ENCODE measurements around the gene PTPN6. TPM values are rescaled to one million over a fixed set of nuclear protein-coding genes. Genes with fewer than 3 reads are reported as not detected.

Gene PTPN6
- total RNA-seq, 4 donors from 2014 or later: 18.5 to 59.1 (median 39.4) TPM

DNA sequence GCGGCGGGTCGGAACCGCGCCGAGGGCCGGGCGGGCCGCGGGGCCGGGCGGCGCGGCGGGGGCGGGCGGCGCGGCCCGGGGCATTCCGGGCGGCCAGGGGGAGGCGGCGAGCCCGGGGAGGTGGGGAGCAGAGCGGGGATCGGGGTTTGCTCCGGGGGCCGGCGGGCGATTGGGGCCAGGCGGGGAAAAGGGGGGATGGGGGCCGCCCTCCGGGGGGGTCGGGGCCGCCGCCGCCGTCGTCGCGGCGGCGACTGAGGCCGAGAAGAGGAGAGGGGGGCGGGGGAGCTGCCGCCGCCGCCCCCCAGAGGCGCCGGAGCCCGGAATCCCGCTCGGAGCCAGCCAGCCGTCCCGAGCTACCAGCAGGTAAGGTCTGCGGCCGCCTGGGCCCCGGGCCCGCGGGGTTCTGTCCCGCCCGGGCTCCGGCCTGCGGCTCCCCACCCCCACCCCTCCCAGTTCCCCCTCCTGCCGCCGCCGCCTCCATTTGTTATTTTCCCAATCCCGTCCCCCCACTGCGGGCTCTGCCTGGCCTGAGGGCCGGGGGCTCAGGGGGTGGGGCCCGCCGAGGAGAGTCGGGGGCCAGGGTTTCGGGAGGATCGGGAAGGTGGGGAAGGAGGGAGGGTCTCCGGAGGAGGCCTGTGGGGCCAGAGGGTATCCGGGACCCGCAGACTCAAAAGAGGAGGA is 23.0 kb upstream of the PTPN6 start:
- WGBS: 0% methylated on average over 16 of the region's 79 CpGs
- peaks cover 66% of the 10 kb centered on the region for H3K4me1 ChIP-seq
- H3K27ac ChIP-seq: peak overlapping the region; percentile 99
- no peaks in the 10 kb centered on the region for H3K27me3 ChIP-seq
- peak overlapping the region; percentile 91 for H3K4me3 ChIP-seq
- TF ChIP-seq POLR2A (IDR thresholded peaks at IDR 0.05) (no peak), POLR2AphosphoS5 (IDR thresholded peaks at IDR 0.05) (no peak)
- TF ChIP-seq, protein P1, sequence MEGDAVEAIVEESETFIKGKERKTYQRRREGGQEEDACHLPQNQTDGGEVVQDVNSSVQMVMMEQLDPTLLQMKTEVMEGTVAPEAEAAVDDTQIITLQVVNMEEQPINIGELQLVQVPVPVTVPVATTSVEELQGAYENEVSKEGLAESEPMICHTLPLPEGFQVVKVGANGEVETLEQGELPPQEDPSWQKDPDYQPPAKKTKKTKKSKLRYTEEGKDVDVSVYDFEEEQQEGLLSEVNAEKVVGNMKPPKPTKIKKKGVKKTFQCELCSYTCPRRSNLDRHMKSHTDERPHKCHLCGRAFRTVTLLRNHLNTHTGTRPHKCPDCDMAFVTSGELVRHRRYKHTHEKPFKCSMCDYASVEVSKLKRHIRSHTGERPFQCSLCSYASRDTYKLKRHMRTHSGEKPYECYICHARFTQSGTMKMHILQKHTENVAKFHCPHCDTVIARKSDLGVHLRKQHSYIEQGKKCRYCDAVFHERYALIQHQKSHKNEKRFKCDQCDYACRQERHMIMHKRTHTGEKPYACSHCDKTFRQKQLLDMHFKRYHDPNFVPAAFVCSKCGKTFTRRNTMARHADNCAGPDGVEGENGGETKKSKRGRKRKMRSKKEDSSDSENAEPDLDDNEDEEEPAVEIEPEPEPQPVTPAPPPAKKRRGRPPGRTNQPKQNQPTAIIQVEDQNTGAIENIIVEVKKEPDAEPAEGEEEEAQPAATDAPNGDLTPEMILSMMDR (IDR thresholded peaks at IDR 0.05): no peak
- no peaks in the 10 kb centered on the region for H3K36me3 ChIP-seq
- no peaks in the 10 kb centered on the region for H3K9me3 ChIP-seq
- DNase-seq (ENCODE audit: low spot score in 2 of 2): no peak

DNA sequence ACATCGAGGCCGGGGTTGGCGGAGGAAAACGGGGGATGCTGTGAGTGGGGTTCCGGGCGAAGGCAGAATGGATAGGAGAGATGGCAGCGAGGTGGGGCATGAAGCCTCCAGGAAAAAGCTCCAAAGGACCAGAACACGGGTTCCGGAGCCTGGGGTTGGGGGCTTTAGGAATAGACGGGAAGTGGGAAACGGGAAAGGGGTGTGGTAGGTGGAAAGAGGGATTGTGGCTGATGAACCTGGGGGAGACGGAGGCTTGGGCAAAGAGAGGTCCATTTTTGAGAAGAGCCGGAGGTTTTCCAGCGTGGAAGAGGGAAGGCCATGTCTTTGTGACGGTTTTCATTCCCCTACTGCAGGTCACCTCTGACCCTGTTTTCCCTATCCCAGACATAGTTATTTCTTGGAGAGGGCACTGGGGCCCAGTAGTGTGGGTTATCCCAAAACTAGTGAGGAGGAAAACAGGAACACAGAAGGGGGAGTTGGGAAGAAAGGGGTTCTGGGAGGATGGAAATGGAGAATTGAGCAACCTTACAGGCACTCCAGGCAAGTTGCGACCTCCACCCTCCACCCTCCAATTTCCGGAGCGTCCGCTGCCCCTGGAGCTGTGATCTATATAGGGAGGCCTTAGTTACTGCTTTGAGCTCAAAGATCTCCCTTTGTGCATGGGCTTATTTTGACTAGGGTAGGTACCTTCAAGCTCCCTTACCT is 22.3 kb upstream of the PTPN6 start:
- no peaks in the 10 kb centered on the region for H3K27me3 ChIP-seq
- H3K36me3 ChIP-seq: peaks cover 4% of the 10 kb centered on the region
- peak overlapping the region; percentile 99 for H3K27ac ChIP-seq
- DNase-seq (ENCODE audit: low spot score in 2 of 2): peak in 1 of 2 donors; percentile 75
- peaks cover 73% of the 10 kb centered on the region for H3K4me1 ChIP-seq
- WGBS: 7% methylated on average over 19 of the region's 19 CpGs
- no peaks in the 10 kb centered on the region for H3K9me3 ChIP-seq
- H3K4me3 ChIP-seq: peak overlapping the region; percentile 91
- no peak for TF ChIP-seq POLR2A (IDR thresholded peaks at IDR 0.05)
- no peak for TF ChIP-seq POLR2AphosphoS5 (IDR thresholded peaks at IDR 0.05)
- TF ChIP-seq EP300 (IDR thresholded peaks at IDR 0.05): no peak
- TF ChIP-seq, protein P1 (IDR thresholded peaks at IDR 0.05): no peak

DNA sequence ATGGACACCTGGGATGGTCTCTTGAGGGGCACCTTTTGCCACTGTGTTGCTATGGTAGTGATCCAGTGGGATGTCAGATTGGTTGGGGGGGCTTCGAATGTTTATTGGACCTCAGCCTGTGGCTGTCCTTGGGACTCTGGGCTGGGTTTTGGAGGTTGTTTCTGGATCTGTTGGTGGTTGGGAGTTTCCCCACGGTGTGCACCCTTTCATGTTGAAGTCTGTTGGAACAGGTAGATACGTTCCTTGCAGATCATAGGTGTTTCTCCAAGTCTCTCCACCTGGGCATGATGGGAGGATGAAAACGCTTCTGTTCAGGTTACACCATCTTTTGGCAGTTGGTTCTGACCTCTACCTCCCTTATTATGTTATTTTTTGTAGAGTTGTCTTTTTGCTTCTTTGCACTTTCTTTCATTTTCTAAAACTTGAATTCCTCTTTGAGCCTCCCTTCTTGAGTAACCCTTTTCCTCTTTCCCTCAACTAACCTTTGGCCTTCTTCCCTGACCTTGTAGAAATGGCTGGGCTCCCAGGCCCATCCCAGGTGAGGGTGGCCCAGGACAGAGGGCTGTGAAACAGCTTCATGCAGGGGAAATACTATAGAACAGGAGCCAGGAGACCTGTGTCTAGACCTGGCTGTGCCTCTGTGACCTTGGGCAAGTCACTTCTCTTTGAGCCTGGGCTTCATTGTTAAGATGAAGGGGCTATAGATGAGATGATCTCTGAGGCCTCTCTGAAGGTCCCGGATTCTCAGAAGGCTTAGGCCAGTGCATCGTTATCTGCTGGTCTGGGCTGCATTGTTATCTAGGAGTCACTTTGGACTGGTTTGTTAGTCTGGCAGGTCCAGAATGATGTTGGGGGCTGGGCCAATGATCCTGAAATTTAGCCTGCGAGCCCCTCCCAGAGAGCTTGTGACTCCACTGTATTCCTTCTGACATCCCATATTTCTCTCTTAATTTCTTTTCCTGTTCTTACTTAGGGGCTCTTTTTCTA is 21.4 kb upstream of the PTPN6 start:
- H3K27ac ChIP-seq: peak overlapping the region; percentile 99
- H3K4me1 ChIP-seq: peaks cover 73% of the 10 kb centered on the region
- peaks cover 12% of the 10 kb centered on the region for H3K36me3 ChIP-seq
- 40% methylated on average over 7 of the region's 7 CpGs for WGBS
- no peaks in the 10 kb centered on the region for H3K27me3 ChIP-seq
- H3K4me3 ChIP-seq: peak overlapping the region; percentile 91
- DNase-seq (ENCODE audit: low spot score in 2 of 2): no peak
- no peaks in the 10 kb centered on the region for H3K9me3 ChIP-seq
- no peak for TF ChIP-seq POLR2A (IDR thresholded peaks at IDR 0.05)
- no peak for TF ChIP-seq POLR2AphosphoS5 (IDR thresholded peaks at IDR 0.05)
- TF ChIP-seq, protein P1 (IDR thresholded peaks at IDR 0.05): no peak
- no peak for TF ChIP-seq EP300 (IDR thresholded peaks at IDR 0.05)

DNA sequence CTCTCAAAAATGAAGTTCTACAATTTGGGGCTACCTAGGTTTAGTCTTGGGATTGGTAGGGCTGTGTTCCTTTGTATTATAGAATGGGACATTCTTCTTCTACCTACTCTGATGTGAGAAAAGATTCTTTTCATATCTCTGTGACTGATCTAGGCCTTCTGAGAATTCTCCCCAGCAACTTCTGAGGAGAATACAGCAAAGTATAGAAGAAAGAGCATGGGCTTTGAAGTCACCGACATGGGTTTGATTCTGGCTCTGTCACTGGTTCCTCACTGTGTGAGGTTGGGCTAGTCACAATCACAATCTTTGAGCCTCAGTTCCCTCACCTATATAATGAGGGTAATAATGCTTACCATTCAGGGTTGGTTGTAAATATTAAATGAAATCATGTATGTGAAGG is 18.4 kb upstream of the PTPN6 start:
- no peak overlapping the region for H3K4me3 ChIP-seq
- TF ChIP-seq POLR2A (IDR thresholded peaks at IDR 0.05) (no peak), EP300 (IDR thresholded peaks at IDR 0.05) (no peak), POLR2AphosphoS5 (IDR thresholded peaks at IDR 0.05) (no peak)
- TF ChIP-seq, protein P1 (IDR thresholded peaks at IDR 0.05): no peak
- no peaks in the 10 kb centered on the region for H3K9me3 ChIP-seq
- no peak for DNase-seq (ENCODE audit: low spot score in 2 of 2)
- H3K4me1 ChIP-seq: peaks cover 58% of the 10 kb centered on the region
- peaks cover 30% of the 10 kb centered on the region for H3K36me3 ChIP-seq
- WGBS: 57% methylated on average over 1 of the region's 1 CpG
- H3K27ac ChIP-seq: no peak overlapping the region
- no peaks in the 10 kb centered on the region for H3K27me3 ChIP-seq

All from suprapubic skin (tissue), 4 donors.